HT1080 (cell line): ENCODE results near the gene LHB. TPM values are rescaled to one million over a fixed set of nuclear protein-coding genes. Genes with fewer than 3 reads are reported as not detected.

ENCODE experiments used
- DNase-seq: peaks from one replicate; pipeline ENCODE4 v3.0.0-alpha.2; 2015; ENCODE audit warnings: low read depth
- small RNA-seq: library from RNA; depleted of rRNA; stranded (forward); fragments of <200 nt; gene quantifications from one replicate; pipeline ENCODE3, GENCODE V24; 2014
- total RNA-seq: library from RNA; depleted of rRNA; stranded (reverse); fragments of >200 nt; shearing (Covaris generic); gene quantifications from 2 replicates; pipeline ENCODE4 v1.2.3, GENCODE V29; 2014; rRNA removed

LHB gene
- total RNA-seq, 1 experiment from 2014 or later = not detected

DNA sequence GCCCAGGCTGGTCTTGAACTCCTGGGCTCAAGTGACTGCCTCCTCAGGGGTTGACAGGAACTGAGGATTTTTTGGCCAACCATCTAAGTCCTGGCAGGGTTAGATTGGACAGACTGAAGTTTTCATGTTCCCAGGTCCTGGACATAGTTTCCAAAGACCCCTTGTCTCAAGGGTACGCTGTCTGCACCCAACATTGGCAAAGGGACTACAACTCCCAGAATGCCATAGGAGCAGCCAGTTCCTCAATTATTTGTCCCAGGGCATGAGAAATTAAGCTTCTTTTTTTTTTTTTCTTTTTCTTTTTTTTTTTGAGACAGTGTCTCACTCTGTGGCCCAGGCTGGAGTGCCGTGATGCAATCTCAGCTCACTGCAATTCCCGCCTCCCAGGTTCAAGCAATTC is 30.7 kb downstream of the LHB start:
- no peak for DNase-seq

DNA sequence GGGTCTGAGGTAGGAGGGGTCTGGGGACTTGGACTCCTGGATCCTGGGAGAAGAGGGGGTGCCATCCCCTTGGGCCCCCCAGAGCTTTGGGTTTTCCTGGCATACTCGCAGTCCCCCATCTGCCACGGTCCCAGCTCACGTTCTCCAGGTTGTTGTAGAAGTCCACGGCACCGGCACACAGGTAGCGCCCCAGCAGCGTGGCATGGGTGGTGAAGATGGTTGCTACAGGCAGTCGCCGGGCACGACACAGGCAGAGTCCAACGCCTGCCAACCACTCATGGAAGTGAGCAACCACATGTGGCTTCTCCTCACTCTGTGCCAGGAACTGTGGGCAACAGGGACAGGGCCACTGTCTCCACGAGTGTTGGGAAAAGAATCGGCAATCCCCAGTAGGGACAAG is 31.2 kb downstream of the LHB start:
- DNase-seq = no peak

DNA sequence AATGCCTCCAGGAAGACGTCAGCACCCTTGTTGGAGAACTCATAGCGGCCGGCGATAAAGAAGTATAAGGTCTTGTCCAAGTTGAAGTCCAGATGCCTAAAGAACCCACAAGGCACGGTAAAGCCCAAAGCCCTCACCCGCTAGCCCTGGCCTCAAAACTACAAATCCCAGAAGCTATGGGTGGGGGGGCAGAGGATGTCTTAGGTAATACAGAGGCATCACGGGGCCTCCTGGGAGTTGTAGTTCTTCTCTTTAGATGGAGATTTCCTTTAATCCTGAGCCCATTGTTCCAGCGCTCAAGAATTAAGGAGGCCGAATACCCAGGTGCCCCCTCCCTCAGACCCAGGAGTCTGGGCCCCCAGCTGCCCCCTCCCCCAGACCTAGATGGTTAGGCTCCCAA is 34.6 kb downstream of the LHB start:
- DNase-seq = no peak

DNA sequence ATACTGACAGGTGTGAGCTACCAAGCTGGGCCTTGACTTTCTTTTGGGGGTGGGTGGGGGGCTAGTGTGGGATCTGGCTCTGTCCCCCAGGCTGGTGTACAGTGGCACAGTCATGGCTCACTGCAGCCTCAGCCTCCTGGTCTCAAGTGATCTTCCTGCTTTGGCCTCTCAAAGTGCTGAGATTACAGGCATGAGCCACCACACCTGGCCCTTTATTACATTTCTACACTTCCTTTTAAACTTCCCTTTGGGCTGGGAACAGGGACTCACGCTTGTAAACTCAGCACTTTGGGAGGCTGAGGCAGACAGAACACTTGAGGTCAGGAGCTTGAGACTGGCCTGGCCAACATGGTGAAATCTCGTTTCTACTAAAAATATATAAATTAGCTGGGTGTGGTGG is 39.8 kb downstream of the LHB start:
- DNase-seq = no peak

DNA sequence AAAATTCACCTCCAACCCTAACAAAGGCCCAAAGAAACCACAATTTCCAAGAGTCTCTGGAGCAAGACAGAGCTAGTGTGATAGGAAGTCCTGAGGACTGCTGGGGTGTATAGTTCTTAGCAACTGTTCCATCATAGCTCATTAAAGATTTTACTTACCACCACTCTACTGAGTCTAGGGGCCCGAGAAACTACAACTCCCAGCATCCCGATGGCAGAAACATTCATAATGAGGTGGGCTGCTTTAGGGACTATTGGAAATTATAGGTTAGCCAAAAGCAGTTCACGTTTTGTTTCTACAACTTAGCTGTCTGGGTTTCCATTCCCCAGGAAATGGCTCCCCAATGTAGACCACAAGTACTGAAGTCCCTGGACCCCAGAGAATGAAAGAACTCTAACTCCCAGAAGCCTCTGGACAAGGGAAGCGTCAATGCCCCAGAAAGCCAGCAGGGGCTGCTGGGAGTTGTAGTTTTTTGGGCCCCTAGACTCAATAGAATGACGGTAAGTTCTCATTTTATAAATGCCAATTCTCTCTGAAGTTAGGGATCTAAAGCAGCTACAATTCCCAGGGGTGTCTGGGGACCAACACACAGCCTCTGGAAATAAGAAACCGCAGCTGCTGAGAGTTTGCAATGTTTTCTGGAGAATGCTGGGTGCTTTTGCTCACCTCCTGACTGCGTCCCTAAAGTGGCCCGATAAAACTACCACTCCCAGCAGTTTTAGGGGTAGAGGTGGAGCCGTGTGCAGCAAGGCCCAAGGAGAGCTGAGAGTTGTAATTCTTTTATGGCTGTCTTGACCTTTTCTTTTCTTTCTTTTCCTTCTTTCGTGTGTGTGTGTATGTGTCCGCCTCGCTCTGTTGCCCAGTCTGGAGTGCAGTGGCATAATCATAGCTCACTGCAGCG is 40.7 kb downstream of the LHB start:
- peak; percentile 56 for DNase-seq

DNA sequence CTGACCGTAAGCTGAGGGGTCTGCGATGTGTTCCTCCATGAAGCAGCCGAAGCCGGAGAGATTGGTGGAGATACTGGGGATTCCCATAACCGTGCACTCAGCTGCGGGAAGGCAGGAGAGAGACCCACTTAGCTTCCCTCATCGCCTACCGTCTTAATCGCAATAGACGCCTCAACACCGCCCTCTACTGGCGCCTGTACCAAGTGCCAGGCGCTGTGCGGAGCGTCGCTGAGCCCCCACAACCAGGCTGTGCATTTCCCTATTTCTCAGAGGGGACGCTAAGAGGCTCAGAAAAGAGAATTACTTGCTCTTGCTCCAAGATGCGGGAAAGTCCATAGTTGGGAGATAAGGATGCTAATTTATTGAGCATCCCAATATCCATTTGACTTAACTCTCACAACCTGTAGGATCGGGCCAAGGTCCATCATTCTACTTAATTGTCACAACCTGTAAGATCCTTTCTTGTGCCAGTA is 45.9 kb downstream of the LHB start:
- peak; percentile 65 for DNase-seq

DNA sequence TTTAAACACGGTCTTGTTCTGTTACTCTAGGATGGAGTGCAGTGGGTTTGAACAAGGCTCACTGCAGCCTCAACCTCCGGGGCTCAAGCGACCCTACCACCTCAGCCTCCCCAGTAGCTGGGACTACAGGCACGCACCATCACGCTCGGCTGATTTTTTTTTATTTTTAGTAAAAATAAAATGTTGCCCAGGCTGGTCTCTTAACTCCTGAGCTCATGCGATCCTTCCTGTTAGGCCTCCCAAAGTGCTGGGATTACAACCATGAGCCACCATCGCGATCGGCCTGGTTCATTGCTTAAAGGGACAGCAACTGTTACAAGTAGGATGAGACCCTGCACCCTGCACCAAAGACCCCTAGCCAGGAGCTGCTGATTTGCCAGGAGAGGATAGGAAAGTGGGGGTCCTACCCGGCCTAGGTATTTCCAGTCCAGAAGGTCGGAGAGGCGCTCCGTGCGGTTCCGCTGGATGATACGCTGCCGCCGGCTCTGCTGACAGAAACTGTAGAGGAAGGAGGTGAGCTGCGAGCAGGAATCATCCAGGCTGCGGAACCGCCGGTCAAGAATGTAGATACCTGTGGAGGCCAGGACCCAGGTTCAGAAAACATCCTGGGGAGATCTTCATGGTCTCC is 46.6 kb downstream of the LHB start:
- DNase-seq = peak; percentile 51

DNA sequence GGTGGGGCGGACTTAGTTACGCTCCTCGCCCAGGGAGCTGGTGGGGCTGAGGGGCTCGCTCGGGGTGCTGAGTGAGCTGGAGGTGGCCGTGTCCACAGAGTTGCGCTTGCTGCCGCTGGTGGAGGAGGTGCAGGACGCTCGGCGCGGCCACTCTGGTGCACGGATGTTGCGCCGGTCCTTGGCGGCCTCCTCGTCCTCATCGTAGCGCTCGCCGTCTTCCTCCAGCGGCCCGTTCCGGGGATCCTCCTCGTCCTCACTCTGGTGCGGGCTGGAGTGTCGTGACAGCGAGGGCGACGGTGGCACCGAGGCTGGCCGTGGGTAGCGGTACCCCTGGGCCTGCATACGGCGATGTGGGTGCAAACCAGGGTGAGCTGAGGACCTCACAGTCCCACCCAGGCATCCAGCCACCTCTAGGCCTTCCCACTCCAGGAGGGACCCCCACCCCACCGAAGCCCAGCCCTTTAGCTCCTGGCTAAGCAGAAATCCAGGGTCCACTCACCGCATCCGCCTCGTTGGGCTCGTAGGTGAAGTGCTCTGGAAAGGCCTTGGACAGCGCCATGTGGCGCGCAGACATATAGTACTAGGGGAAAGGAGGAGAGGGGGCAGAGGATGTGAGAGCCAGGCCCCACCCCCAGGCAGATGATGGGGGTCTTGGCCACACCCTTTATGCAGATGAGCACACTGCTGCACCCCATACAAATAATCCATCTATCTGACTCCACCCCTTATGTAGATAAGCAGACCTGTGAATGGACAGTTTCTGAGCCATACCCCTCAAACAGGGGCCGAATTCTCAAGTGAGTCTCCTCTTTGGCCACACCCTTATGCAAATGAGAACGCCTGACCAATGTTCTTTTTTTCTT is 47.4 kb downstream of the LHB start:
- no peak for DNase-seq

DNA sequence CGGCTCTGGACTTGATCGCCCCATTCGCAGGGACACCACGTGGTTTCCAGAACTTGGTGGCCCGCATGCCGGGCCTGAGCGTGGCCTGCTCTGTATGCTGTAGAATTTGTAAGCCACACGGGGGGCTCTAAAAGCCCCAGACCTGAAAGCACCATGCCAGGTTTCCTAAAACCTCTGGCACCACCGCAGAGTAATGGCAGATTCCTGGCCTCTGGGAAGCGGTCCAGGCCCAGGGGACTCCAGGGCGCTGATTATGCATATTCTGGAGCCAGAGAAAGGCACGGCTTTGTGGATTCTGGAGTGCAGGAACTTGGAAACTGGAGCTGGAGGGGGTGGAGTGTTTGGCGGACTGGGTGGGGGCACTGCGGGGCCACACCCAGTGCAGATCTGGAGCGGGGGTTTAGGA is 48.1 kb downstream of the LHB start:
- no peak for DNase-seq

DNA sequence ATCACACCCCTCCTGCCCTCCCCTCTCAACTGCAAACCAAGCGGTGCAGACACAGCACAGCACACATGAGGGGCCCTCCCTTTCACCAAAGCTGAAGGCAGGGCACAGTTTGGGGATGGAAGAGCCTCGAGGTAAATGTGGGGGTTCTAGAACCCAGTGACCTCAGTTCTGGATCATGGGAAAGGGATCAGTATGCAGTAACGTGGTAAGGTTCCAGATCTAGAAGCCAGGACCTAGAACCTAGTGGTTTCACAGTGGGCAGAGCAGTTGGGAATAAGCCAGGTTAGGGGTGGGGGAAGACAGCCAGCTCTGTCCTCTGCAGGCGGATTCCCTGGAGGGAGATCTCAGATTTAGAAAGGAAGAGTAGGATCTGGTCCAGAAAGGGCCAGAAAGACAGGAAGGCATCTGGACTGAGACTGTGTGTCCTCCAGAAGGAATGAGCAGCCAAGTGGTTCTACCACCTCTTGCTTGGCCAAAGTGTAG is 48.7 kb downstream of the LHB start:
- no peak for DNase-seq

DNA sequence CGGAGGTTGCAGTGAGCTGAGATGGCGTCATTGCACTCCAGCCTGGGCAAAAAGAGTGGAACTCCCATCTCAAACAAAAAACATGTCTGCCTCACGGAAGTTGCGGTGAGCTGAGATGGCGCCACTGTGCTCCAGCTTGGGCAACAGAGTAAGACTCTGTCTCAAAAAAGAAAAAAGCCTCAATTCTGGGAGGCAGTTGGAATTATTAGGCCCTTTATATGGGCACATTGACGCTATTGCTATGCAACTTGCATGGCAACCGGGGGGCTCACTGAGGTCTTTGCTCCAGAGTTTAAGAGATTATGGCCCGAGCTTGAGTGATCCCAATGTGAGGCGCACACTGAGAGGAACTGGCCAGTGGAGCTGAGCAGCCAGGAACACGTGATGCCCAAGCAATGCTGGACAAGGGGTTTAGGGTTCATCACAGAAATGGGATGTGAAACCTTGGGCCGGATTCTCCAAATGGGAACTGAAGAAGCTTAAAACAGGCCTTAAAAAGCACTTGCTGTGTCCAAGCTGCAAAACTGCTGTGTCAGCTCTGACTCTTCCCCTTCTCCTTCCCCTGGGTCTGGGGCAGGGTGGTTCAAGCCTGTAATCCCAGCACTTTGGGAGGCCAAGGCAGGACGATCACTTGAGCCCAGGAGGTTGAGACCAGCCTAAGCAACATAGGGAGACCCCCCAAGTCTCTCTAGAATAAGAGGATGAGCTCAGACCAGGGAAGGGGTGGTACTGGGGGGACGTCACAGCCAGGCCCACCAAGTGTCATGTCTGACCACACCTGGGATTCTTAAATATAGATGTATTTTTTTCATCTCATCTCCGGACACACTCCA is 49.3 kb downstream of the LHB start:
- DNase-seq = peak; percentile 63

DNA sequence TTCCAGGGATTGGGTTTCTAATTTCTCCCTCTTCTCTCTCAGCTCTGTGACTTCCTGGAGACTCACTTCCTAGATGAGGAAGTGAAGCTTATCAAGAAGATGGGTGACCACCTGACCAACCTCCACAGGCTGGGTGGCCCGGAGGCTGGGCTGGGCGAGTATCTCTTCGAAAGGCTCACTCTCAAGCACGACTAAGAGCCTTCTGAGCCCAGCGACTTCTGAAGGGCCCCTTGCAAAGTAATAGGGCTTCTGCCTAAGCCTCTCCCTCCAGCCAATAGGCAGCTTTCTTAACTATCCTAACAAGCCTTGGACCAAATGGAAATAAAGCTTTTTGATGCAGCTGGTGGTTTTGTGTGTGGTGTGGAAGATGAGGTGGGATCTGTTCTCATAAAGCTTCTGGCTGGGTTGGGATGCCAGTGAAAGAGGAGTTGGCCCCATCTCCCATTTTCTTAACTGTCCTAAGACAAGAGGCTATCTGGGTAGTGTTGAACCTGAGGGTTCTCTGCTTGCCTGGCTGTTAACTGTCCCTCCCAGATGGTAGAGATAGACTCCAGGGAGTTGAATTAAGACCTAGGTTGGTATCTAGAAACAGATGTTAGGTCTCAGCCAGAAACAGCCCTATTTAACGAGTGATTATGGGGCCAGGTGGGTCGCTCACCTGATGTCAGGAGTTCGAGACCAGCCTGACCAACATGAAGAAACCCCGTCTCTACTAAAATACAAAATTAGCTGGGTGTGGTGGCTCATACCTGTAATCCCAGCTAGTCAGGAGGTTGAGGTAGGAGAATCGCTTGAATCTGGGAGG is 50.1 kb downstream of the LHB start:
- DNase-seq = no peak

Small RNAs within 50 kb of the gene (small RNA-seq; reads per million reads assigned to genes)
- gene MIR6798 = not detected

Other genes starting within 250 kb of the LHB start
- gene BCAT2, start 206.1 kb downstream of the LHB start, total RNA-seq = 54.2 and 60.6 TPM in 2 replicates
- gene HSD17B14, start 180.6 kb downstream of the LHB start, total RNA-seq = not detected in 2 replicates
- gene PLEKHA4, start 148.5 kb downstream of the LHB start, total RNA-seq = 0.31 TPM in 1 of 2 replicates, not detected in the other
- 44.3 and 49.4 TPM in 2 replicates for gene PPP1R15A, start 144.7 kb downstream of the LHB start, total RNA-seq
- gene TULP2, start 118.3 kb downstream of the LHB start, total RNA-seq = not detected in 2 replicates
- gene NUCB1, start 116.8 kb downstream of the LHB start, total RNA-seq = 107 and 146 TPM in 2 replicates
- gene DHDH, start 83.4 kb downstream of the LHB start, total RNA-seq = 0.57 TPM in 1 of 2 replicates, not detected in the other
- 198 and 273 TPM in 2 replicates for gene BAX, start 62.2 kb downstream of the LHB start, total RNA-seq
- 4,284 and 5,930 TPM in 2 replicates for gene FTL, start 51.8 kb downstream of the LHB start, total RNA-seq
- 35.2 and 46.1 TPM in 2 replicates for gene GYS1, start 23.8 kb downstream of the LHB start, total RNA-seq
- 498 and 522 TPM in 2 replicates for gene RUVBL2, start 23.2 kb downstream of the LHB start, total RNA-seq
- not detected in 2 replicates for gene CGB3, start 7.2 kb upstream of the LHB start, total RNA-seq
- gene CGB2, start 14.8 kb upstream of the LHB start, total RNA-seq = 0.71 TPM in 1 of 2 replicates, not detected in the other
- gene CGB1, start 19.8 kb upstream of the LHB start, total RNA-seq = not detected in 2 replicates
- 0.16 and 0.67 TPM in 2 replicates for gene CGB5, start 26.8 kb upstream of the LHB start, total RNA-seq
- 5.8 and 11.3 TPM in 2 replicates for gene CGB8, start 32.0 kb upstream of the LHB start, total RNA-seq
- 0.10 and 0.61 TPM in 2 replicates for gene CGB7, start 40.7 kb upstream of the LHB start, total RNA-seq
- gene NTF4, start 47.7 kb upstream of the LHB start, total RNA-seq = not detected in 2 replicates
- gene KCNA7, start 55.6 kb upstream of the LHB start, total RNA-seq = not detected in 2 replicates
- 265 and 348 TPM in 2 replicates for gene SNRNP70, start 68.4 kb upstream of the LHB start, total RNA-seq
- 2.6 and 3.2 TPM in 2 replicates for gene LIN7B, start 97.3 kb upstream of the LHB start, total RNA-seq
- gene C19orf73, start 102.1 kb upstream of the LHB start, total RNA-seq = 1.6 and 2.1 TPM in 2 replicates
- gene PPFIA3, start 102.5 kb upstream of the LHB start, total RNA-seq = 5.0 and 9.3 TPM in 2 replicates
- not detected in 2 replicates for gene HRC, start 138.3 kb upstream of the LHB start, total RNA-seq
- 7.5 and 8.6 TPM in 2 replicates for gene TRPM4, start 140.7 kb upstream of the LHB start, total RNA-seq